KMS-11 (cell line): ENCODE data around the gene MACO1.

Experiments
- H2AFZ ChIP-seq: fragments of 200-600 bp; sonication (generic); 2 replicates; pipeline ENCODE4 v1.6.1; 2016; ENCODE audit warnings: antibody characterized with exemption, mixed run types, low read depth
- H3K27ac ChIP-seq: fragments of 200-600 bp; sonication (generic); 2 replicates; pipeline ENCODE4 v1.6.1; 2016; ENCODE audit warnings: mild to moderate bottlenecking, mixed run types
- H3K27me3 ChIP-seq: fragments of 200-600 bp; sonication (generic); 2 replicates; pipeline ENCODE4 v1.6.1; 2017; ENCODE audit warnings: mild to moderate bottlenecking, low read depth, mixed run types, moderate library complexity; ENCODE audit not compliant: insufficient read depth
- H3K36me3 ChIP-seq: fragments of 200-600 bp; sonication (generic); 2 replicates; pipeline ENCODE4 v1.6.1; 2017; ENCODE audit warnings: mild to moderate bottlenecking, mixed run types; ENCODE audit not compliant: insufficient read depth
- H3K4me1 ChIP-seq: fragments of 200-600 bp; sonication (generic); 2 replicates; pipeline ENCODE4 v1.6.1; 2016; ENCODE audit warnings: mild to moderate bottlenecking, low read depth, mixed run types; ENCODE audit not compliant: poor library complexity, severe bottlenecking
- H3K4me2 ChIP-seq: fragments of 200-600 bp; sonication (generic); 2 replicates; pipeline ENCODE4 v1.7.0; 2016; ENCODE audit warnings: mild to moderate bottlenecking, mixed run types
- H3K4me3 ChIP-seq: fragments of 200-600 bp; sonication (generic); IDR thresholded peaks from 2 replicates; pipeline ENCODE4 v1.6.1; 2017; ENCODE audit warnings: low read depth, low read length, mixed read lengths; ENCODE audit not compliant: insufficient read depth
- H3K79me2 ChIP-seq: fragments of 200-600 bp; sonication (generic); 2 replicates; pipeline ENCODE4 v1.6.1; 2016; ENCODE audit warnings: low read depth, mixed run types; ENCODE audit not compliant: insufficient read depth
- H3K9ac ChIP-seq: fragments of 200-600 bp; sonication (generic); 2 replicates; pipeline ENCODE4 v1.6.1; 2016; ENCODE audit warnings: mild to moderate bottlenecking, mixed run types
- H4K20me1 ChIP-seq: fragments of 200-600 bp; sonication (generic); 2 replicates; pipeline ENCODE4 v1.6.1; 2016; ENCODE audit warnings: mild to moderate bottlenecking, mixed run types; ENCODE audit not compliant: insufficient read depth
- CTCF ChIP-seq: fragments of 200-600 bp; sonication (generic); conservative IDR thresholded peaks from 2 replicates; pipeline ENCODE4 v1.6.1; 2017; ENCODE audit warnings: low read depth, mild to moderate bottlenecking, antibody characterized with exemption, low read length, moderate library complexity, mixed read lengths

MACO1 gene

GRCh38 chr1:25537153-25537831, 106.6 kb downstream of the MACO1 start:
- Histone ChIP-seq H3K36me3 (no peaks in the 10 kb centered on the region), H3K9ac (no peak overlapping the region), H3K27me3 (no peaks in the 10 kb centered on the region), H3K4me3 (no peak overlapping the region), H3K27ac (no peak overlapping the region), H2AFZ (no peak overlapping the region), H4K20me1 (no peaks in the 10 kb centered on the region), H3K4me2 (no peak overlapping the region), H3K4me1 (no peaks in the 10 kb centered on the region), H3K79me2 (no peaks in the 10 kb centered on the region)
- no peak for TF ChIP-seq CTCF

- Histone ChIP-seq H3K79me2 (no peaks in the 10 kb centered on the region), H3K27ac (no peak overlapping the region), H4K20me1 (no peaks in the 10 kb centered on the region), H3K36me3 (no peaks in the 10 kb centered on the region), H3K27me3 (no peaks in the 10 kb centered on the region), H2AFZ (no peak overlapping the region), H3K4me3 (no peak overlapping the region), H3K4me2 (no peak overlapping the region), H3K9ac (no peak overlapping the region), H3K4me1 (peaks cover 5% of the 10 kb centered on the region)
- TF ChIP-seq CTCF = no peak
These were observed 107.6 kb downstream of the MACO1 start for GRCh38 chr1:25538191-25538767.

GRCh38 chr1:25540750-25541342, 110.1 kb downstream of the MACO1 start:
- Histone ChIP-seq H3K27me3 (no peaks in the 10 kb centered on the region), H3K4me3 (no peak overlapping the region), H3K36me3 (no peaks in the 10 kb centered on the region), H3K79me2 (peaks cover 20% of the 10 kb centered on the region), H3K27ac (no peak overlapping the region), H3K4me2 (no peak overlapping the region), H3K4me1 (peaks cover 17% of the 10 kb centered on the region), H2AFZ (no peak overlapping the region), H4K20me1 (no peaks in the 10 kb centered on the region), H3K9ac (no peak overlapping the region)
- no peak for TF ChIP-seq CTCF

- Histone ChIP-seq H3K9ac (no peak overlapping the region), H3K36me3 (no peaks in the 10 kb centered on the region), H3K79me2 (peaks cover 26% of the 10 kb centered on the region), H3K4me1 (peaks cover 23% of the 10 kb centered on the region), H3K4me3 (no peak overlapping the region), H3K27me3 (no peaks in the 10 kb centered on the region), H2AFZ (no peak overlapping the region), H3K27ac (no peak overlapping the region), H3K4me2 (no peak overlapping the region), H4K20me1 (no peaks in the 10 kb centered on the region)
- no peak for TF ChIP-seq CTCF
These were observed 110.7 kb downstream of the MACO1 start for GRCh38 chr1:25541425-25541824.
